Mesenchymal stem cell (in vitro differentiated cells and primary cell): ENCODE measurements around the gene CMSS1.

ENCODE experiments used
- DNase-seq: peaks from one replicate; pipeline ENCODE4 v3.0.0-alpha.2; 2013
- H2AFZ ChIP-seq: one replicate; pipeline ENCODE4 v1.6.1; 2013; ENCODE audit warnings: low read depth, mild to moderate bottlenecking, control low read depth, inconsistent platforms, low read length, moderate library complexity
- H2AK5ac ChIP-seq: 2 replicates; pipeline ENCODE4 v1.6.1; 2013; ENCODE audit warnings: low read length, moderate library complexity, mild to moderate bottlenecking, inconsistent platforms; ENCODE audit not compliant: severe bottlenecking
- H2BK120ac ChIP-seq: one replicate; pipeline ENCODE4 v1.6.1; 2013; ENCODE audit warnings: low read depth, mild to moderate bottlenecking, inconsistent platforms, low read length, moderate library complexity
- H2BK12ac ChIP-seq, 2 experiments: one replicate each; pipeline ENCODE4 v1.6.1; 2013; ENCODE audit warnings: inconsistent platforms in 2 of 2, low read length in 2 of 2, mild to moderate bottlenecking in 2 of 2, moderate library complexity in 2 of 2, control low read depth in 1 of 2
- H2BK15ac ChIP-seq: one replicate; pipeline ENCODE4 v1.6.1; 2013; ENCODE audit warnings: mild to moderate bottlenecking, low read depth, inconsistent platforms; ENCODE audit not compliant: poor library complexity, severe bottlenecking
- H2BK5ac ChIP-seq: 2 replicates; pipeline ENCODE4 v1.6.1; 2013; ENCODE audit warnings: low read depth, mild to moderate bottlenecking, low read length, control low read depth, inconsistent platforms; ENCODE audit not compliant: poor library complexity, severe bottlenecking
- H3K14ac ChIP-seq, 2 experiments: one replicate each; pipeline ENCODE4 v1.6.1; 2013; ENCODE audit warnings: inconsistent platforms in 2 of 2, low read length in 2 of 2, control low read depth in 1 of 2, mild to moderate bottlenecking in 1 of 2, moderate library complexity in 1 of 2
- H3K18ac ChIP-seq, 2 experiments: one replicate each; pipeline ENCODE4 v1.6.1; 2013; ENCODE audit warnings: inconsistent platforms in 2 of 2, low read length in 2 of 2, control low read depth in 1 of 2, low read depth in 1 of 2, mild to moderate bottlenecking in 1 of 2
- H3K23ac ChIP-seq, 2 experiments: one replicate each; pipeline ENCODE4 v1.6.1; 2013; ENCODE audit warnings: inconsistent platforms in 2 of 2, low read length in 2 of 2, mild to moderate bottlenecking in 2 of 2, moderate library complexity in 2 of 2, control low read depth in 1 of 2
- H3K27ac ChIP-seq: 2 replicates; pipeline ENCODE4 v1.5.1; 2013; ENCODE audit warnings: mild to moderate bottlenecking, moderate library complexity, low read length, control low read depth, inconsistent platforms; ENCODE audit not compliant: poor library complexity, severe bottlenecking
- H3K27me3 ChIP-seq, 2 experiments: 2 replicates each; pipeline versions ENCODE4 v1.6.1 to v1.7.0; 2013; ENCODE audit warnings: low read length in 2 of 2, mild to moderate bottlenecking in 2 of 2, moderate library complexity in 2 of 2, control low read depth in 1 of 2, inconsistent platforms in 1 of 2; ENCODE audit not compliant: control insufficient read depth in 1 of 2, insufficient read depth in 1 of 2
- H3K36me3 ChIP-seq, 2 experiments: 2 replicates each; pipeline versions ENCODE4 v1.6.1 to v1.7.0; 2013; ENCODE audit warnings: low read length in 2 of 2, control low read depth in 1 of 2, inconsistent platforms in 1 of 2, low read depth in 1 of 2, mild to moderate bottlenecking in 1 of 2; ENCODE audit not compliant: insufficient read depth in 2 of 2, control insufficient read depth in 1 of 2
- H3K4ac ChIP-seq, 2 experiments: one replicate each; pipeline ENCODE4 v1.6.1; 2013; ENCODE audit warnings: inconsistent platforms in 2 of 2, low read length in 2 of 2, mild to moderate bottlenecking in 2 of 2, moderate library complexity in 2 of 2, control low read depth in 1 of 2, low read depth in 1 of 2
- H3K4me1 ChIP-seq: 2 replicates; pipeline ENCODE4 v1.6.1; 2013; ENCODE audit warnings: low read depth, low read length, control low read depth; ENCODE audit not compliant: control insufficient read depth, insufficient read depth
- H3K4me2 ChIP-seq: 2 replicates; pipeline ENCODE4 v1.6.1; 2013; ENCODE audit warnings: low read length, mild to moderate bottlenecking, inconsistent platforms; ENCODE audit not compliant: poor library complexity, severe bottlenecking
- H3K4me3 ChIP-seq, 2 experiments: 2 replicates each; pipeline versions ENCODE4 v1.5.1 to v1.7.0; 2013; ENCODE audit warnings: low read length in 2 of 2, mild to moderate bottlenecking in 2 of 2, control low read depth in 1 of 2, low read depth in 1 of 2; ENCODE audit not compliant: insufficient read depth in 1 of 2
- H3K79me1 ChIP-seq: replicated peaks from 2 replicates; pipeline ENCODE4 v1.6.1; 2013; ENCODE audit warnings: mild to moderate bottlenecking, control low read depth, low read length, inconsistent platforms; ENCODE audit not compliant: poor library complexity, severe bottlenecking
- H3K9ac ChIP-seq: 2 replicates; pipeline ENCODE4 v1.7.0; 2013; ENCODE audit warnings: mild to moderate bottlenecking, low read length, moderate library complexity
- H3K9me3 ChIP-seq: 2 replicates; pipeline ENCODE4 v1.7.0; 2013; ENCODE audit warnings: mild to moderate bottlenecking, low read length; ENCODE audit not compliant: control insufficient read depth
- H4K8ac ChIP-seq: one replicate; pipeline ENCODE4 v1.6.1; 2013; ENCODE audit warnings: inconsistent platforms, mild to moderate bottlenecking, low read length, moderate library complexity
- H4K91ac ChIP-seq: one replicate; pipeline ENCODE4 v1.6.1; 2013; ENCODE audit warnings: mild to moderate bottlenecking, low read length, inconsistent platforms
- WGBS: methylation state at CpG from one replicate; pipeline ENCODE4 v1.1.7; 2013; ENCODE audit warnings: mixed read lengths; 5-methylcytosine and 5-hydroxymethylcytosine counted together

The CMSS1 gene

DNA sequence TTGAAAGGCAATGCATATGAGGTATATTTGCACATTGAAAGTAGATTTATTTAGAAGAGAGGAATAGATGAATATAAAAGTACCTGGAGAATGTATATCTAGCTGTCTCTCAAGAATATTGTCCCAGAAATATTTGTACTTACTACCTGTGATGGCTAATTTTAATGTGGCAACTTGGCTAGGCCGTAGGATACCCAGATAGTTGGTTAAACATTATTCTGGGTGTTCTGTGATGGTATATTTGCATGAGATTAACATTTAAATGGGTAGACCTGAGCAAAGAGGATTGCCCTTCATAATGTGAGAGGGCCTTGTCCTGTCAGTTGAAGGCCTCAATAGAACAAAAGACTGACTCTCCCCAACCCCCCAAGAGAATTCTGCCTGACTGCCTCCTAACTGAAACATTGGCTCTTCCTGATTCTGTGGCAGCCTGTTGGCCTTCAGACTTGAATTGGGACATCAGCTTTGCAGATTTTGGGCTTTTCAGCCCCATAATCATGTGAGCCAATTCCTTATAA is 366.0 kb downstream of the CMSS1 start:
- Histone ChIP-seq H2BK5ac (no peak overlapping the region), H3K36me3 (peaks cover 4 to 8% of the 10 kb centered on the region in 2 experiments), H3K4me2 (no peak overlapping the region), H3K9me3 (peaks cover 13% of the 10 kb centered on the region), H3K79me1 (no peaks in the 10 kb centered on the region), H4K91ac (no peak overlapping the region), H3K14ac (no peak overlapping the region), H4K8ac (no peak overlapping the region), H3K27me3 (no peaks in the 10 kb centered on the region), H2AK5ac (no peak overlapping the region), H2BK15ac (no peak overlapping the region), H2BK120ac (no peak overlapping the region), H3K4me1 (no peaks in the 10 kb centered on the region), H3K27ac (no peak overlapping the region), H3K9ac (no peak overlapping the region), H2BK12ac (no peak overlapping the region), H3K4me3 (no peak overlapping the region), H2AFZ (no peak overlapping the region), H3K23ac (no peak overlapping the region), H3K18ac (peak overlapping the region in 1 of 2 experiments; percentile 59), H3K4ac (no peak overlapping the region)
- no peak for DNase-seq
- WGBS = 100% methylated on average over 1 of the region's 1 CpG

DNA sequence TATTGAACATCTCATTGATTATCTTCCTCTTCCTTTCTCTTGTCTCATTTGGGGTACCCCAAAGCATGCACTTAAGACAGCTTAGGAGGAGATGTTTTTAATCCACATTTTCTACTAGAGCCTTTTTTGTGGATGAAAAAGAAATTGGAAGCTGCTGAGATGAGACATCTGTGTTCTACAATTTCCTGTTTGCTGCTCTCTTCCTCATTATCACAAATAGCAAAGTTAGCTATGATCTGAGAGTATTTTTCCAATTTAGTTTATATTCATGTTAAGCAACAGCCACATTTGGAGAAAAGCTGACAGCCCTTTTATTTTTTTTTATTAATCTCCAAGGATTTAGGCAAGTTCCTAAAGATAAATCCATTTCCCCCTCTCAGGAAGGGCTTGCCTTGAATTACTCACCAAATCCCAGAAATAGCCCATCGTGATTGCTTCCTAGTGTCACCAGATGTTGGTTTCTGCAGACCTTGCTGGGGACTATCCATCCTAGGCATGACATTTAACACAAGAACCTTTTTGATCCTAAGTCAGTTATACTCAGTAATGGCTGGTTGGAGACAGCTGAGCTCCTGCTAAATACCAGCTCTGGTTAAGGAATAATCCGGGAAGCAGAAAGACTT is 367.4 kb downstream of the CMSS1 start:
- Histone ChIP-seq H3K27ac (no peak overlapping the region), H2BK12ac (no peak overlapping the region), H3K4me2 (no peak overlapping the region), H3K9ac (peak overlapping the region; percentile 78), H4K91ac (no peak overlapping the region), H3K4me3 (no peak overlapping the region), H3K18ac (peak overlapping the region in 1 of 2 experiments; percentile 8), H2BK15ac (no peak overlapping the region), H2BK120ac (no peak overlapping the region), H3K79me1 (no peaks in the 10 kb centered on the region), H3K27me3 (no peaks in the 10 kb centered on the region), H3K14ac (no peak overlapping the region), H3K36me3 (peaks cover 0 to under 1% of the 10 kb centered on the region in 2 experiments), H3K4ac (no peak overlapping the region), H3K9me3 (peaks cover under 1% of the 10 kb centered on the region), H2AK5ac (no peak overlapping the region), H3K23ac (no peak overlapping the region), H3K4me1 (no peaks in the 10 kb centered on the region), H2BK5ac (no peak overlapping the region), H4K8ac (no peak overlapping the region), H2AFZ (no peak overlapping the region)
- 44% methylated on average over 1 of the region's 2 CpGs for WGBS
- peak; percentile 48 for DNase-seq

GRCh38 chr3:100185847-100186246 is 368.2 kb downstream of the CMSS1 start:
- Histone ChIP-seq H3K14ac (peak overlapping the region in 1 of 2 experiments; percentile 55), H2BK5ac (no peak overlapping the region), H3K27me3 (no peaks in the 10 kb centered on the region), H3K27ac (no peak overlapping the region), H3K23ac (no peak overlapping the region), H3K9me3 (no peaks in the 10 kb centered on the region), H4K91ac (peak overlapping the region; percentile 74), H3K18ac (peak overlapping the region in 1 of 2 experiments; percentile 66), H2BK12ac (peak overlapping the region; percentile 42 to 86), H3K79me1 (no peaks in the 10 kb centered on the region), H3K36me3 (no peaks in the 10 kb centered on the region), H2BK15ac (no peak overlapping the region), H2BK120ac (peak overlapping the region; percentile 9), H3K4ac (no peak overlapping the region), H3K4me1 (no peaks in the 10 kb centered on the region), H2AFZ (no peak overlapping the region), H4K8ac (no peak overlapping the region), H3K9ac (peak overlapping the region; percentile 18), H3K4me2 (no peak overlapping the region), H2AK5ac (no peak overlapping the region), H3K4me3 (no peak overlapping the region)
- DNase-seq = no peak
- 62% methylated on average over 3 of the region's 5 CpGs for WGBS

DNA sequence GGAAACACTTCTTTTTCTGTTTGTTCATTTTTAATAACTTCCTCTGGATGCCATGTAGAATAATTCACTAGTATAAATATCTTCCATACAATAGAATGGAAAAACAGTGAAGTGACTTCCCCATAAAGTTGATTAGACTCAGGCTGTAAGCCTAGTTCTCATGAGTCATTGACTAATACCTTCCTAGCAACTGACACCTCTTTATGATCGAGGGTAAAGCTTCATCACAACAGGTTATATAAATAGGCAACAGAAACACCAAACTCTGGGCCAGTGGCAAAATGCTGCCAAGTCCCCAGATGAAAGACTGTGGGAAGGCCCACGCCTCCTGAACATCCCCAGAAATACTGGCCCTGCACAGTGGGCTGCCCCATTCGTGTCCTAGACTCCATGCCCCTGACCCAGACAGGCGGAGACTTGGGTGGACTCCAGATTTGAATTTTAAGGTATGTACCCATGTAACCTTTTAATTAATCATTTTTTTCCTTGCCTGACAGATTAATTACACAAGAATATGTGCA is 371.8 kb downstream of the CMSS1 start:
- Histone ChIP-seq H2AK5ac (no peak overlapping the region), H3K27me3 (no peaks in the 10 kb centered on the region), H2BK12ac (no peak overlapping the region), H3K4me2 (no peak overlapping the region), H3K27ac (no peak overlapping the region), H3K4me3 (no peak overlapping the region), H3K4ac (no peak overlapping the region), H3K79me1 (no peaks in the 10 kb centered on the region), H3K36me3 (no peaks in the 10 kb centered on the region), H3K4me1 (no peaks in the 10 kb centered on the region), H3K18ac (no peak overlapping the region), H3K9ac (no peak overlapping the region), H3K14ac (no peak overlapping the region), H2BK5ac (no peak overlapping the region), H2AFZ (no peak overlapping the region), H4K8ac (no peak overlapping the region), H3K9me3 (no peaks in the 10 kb centered on the region), H3K23ac (no peak overlapping the region), H2BK120ac (no peak overlapping the region), H4K91ac (no peak overlapping the region), H2BK15ac (no peak overlapping the region)
- WGBS = 90% methylated on average over 3 of the region's 4 CpGs
- no peak for DNase-seq
